ENCODE data around the gene LSM4.

GRCh38 chr19:18338541-18338940, 15.7 kb upstream of the LSM4 start:
- TF ChIP-seq EP300 (IDR thresholded peaks at IDR 0.05) (no peak), POLR2A (IDR thresholded peaks at IDR 0.05) (no peak)
- TF ChIP-seq, protein P1, sequence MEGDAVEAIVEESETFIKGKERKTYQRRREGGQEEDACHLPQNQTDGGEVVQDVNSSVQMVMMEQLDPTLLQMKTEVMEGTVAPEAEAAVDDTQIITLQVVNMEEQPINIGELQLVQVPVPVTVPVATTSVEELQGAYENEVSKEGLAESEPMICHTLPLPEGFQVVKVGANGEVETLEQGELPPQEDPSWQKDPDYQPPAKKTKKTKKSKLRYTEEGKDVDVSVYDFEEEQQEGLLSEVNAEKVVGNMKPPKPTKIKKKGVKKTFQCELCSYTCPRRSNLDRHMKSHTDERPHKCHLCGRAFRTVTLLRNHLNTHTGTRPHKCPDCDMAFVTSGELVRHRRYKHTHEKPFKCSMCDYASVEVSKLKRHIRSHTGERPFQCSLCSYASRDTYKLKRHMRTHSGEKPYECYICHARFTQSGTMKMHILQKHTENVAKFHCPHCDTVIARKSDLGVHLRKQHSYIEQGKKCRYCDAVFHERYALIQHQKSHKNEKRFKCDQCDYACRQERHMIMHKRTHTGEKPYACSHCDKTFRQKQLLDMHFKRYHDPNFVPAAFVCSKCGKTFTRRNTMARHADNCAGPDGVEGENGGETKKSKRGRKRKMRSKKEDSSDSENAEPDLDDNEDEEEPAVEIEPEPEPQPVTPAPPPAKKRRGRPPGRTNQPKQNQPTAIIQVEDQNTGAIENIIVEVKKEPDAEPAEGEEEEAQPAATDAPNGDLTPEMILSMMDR (IDR thresholded peaks at IDR 0.05), result no peak
